GM12801 (cell line): ENCODE results near the gene SUSD5.

Experiments used
- CTCF ChIP-seq: IDR thresholded peaks from one replicate; pipeline ENCODE4 v1.5.1; 2011; ENCODE audit warnings: control low read depth; ENCODE audit not compliant: insufficient read length; ENCODE audit errors: extremely low read depth

The SUSD5 gene

DNA sequence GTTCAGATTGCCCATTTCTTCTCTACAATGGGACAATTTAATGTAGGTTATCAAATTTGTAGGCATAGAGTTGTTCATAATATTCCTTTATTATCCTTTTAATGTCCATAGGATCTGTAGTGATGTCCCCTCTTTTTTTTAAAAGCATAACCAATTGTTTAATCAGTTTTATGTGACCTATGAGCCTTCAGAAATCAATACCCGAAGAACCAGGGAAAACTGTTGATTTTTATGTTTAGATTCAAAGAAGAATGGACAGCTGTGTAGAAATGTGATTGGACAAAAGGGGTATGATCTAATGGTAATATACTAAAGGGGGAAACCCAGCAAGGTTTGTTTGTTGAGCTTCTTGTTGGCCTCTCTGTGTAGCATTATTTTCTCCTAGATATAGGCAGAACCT, 39.5 kb downstream of the SUSD5 start:
- TF ChIP-seq CTCF: no peak

DNA sequence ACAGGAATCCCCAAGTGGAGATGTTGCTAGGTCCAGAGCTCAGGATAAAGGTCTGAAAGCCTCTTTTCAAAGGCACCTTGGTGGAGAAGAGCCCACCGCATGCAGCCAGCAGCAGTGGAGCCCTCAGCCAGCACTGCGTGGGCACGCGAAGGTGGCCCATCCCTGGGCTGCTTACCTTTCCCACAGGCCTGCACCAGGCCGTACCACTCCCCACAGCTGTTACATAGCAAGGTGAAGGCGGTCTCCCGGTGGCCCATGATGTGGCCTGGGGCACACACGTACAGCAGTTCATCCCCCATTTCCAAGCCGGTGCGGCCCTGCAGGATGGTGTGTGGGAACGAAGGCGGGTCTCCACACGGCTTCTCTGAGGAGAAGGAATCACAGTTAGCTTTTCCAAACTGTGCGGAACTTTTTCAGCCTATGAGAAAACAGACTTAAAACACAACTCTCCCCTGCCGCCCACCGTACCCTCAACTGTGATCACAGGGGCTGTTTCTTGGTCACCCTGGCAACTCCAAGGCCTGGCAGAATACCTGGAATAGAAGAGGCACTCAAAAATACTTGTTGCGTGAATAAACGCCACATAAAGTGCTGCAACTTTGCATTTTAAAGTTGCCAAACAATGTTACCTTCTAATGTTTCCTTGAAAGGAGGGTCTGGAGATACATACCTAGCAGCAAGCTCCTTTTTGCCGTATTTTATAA, 43.7 kb downstream of the SUSD5 start:
- TF ChIP-seq CTCF: no peak

GRCh38 chr3:33174095-33174494, 44.5 kb downstream of the SUSD5 start:
- TF ChIP-seq CTCF: no peak

DNA sequence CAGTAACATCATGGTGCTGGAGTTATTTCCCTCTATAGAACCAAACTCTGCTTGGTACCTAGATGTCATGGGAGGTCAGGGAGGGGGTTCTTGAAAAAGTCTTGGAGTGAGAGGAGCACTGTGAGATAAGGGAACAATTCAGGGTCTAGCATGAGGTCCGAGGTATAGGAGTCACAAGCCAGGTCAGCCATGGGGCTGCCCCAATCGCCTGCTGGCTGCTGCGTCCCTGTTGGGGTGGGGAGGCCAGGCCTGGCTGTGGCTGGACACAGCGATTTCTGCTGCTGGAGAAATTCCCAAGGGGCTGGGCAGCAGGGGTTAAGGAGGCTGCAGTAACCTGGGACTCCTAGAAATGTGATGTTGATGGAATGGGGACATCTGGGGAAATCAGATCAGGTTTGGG, 44.9 kb downstream of the SUSD5 start:
- no peak for TF ChIP-seq CTCF

DNA sequence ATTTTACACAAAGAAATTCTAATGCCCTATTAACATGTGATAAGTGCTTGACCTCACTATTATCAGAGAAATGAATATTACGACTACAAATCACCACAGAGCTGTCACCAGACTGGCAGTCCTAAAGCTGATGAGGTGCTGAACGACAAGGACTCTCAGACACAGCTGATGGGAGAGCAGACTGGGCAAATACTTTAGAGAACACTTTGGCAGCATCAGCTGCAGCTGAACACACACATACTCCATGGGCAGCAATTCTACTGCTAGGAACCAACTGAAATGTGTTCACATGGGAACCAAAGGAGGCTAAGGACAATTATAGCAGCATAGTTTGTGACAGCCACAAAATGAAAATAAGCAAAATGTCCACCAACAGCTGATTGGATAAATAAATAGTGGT, 45.5 kb downstream of the SUSD5 start:
- TF ChIP-seq CTCF: no peak

GRCh38 chr3:33171580-33171979, 47.0 kb downstream of the SUSD5 start:
- TF ChIP-seq CTCF: no peak

DNA sequence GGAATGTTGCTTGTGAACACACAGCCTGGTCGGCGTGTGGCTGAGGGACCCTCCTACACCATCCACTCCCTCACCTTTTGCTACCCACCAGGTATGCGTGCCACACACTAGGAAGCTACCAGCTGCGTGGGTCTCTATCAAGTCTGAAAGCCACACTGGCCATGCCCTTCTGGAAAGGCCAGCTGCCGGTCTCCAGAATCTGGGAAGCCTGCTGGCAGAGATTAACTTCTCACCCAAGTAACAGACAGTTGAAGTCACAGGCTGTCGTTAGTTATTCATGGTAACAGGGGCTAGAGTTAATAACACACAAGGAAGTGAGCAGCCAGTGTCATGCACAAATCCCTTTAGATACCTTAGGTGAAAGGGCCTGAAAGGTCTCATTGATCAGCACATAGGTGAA, 48.1 kb downstream of the SUSD5 start:
- no peak for TF ChIP-seq CTCF
